Measurements from ENCODE around the gene RTEL1. TPM values are rescaled to one million over a fixed set of nuclear protein-coding genes. Genes with fewer than 3 reads are reported as not detected.

RTEL1 gene
- total RNA-seq, 1 experiment from 2014 or later: 51.1 TPM

- H3K27me3 ChIP-seq (replicated peaks; ENCODE audit: control insufficient read depth, insufficient read depth, low read length): no peaks in the 10 kb centered on the region
- peaks cover 16% of the 10 kb centered on the region for H3K4me1 ChIP-seq
- H3K27ac Mint-ChIP-seq (ENCODE audit: unreplicated experiment): peak overlapping the region; percentile 94
- H3K9me3 Mint-ChIP-seq (ENCODE audit: unreplicated experiment): no peaks in the 10 kb centered on the region
- no peaks in the 10 kb centered on the region; the same call in 1 of the 2 replicates for H3K36me3 ChIP-seq (ENCODE audit: control insufficient read depth, insufficient read depth, low read length)
- peaks cover 93% of the 10 kb centered on the region for H3K36me3 Mint-ChIP-seq (ENCODE audit: insufficient read depth, unreplicated experiment)
- peaks cover 11% of the 10 kb centered on the region for H3K4me1 Mint-ChIP-seq (ENCODE audit: low read depth, unreplicated experiment)
- H3K4me3 ChIP-seq (ENCODE audit: low read depth, low read length): no peak overlapping the region
- BruUV-seq (replicated peaks): no TSS peak
- H3K9me3 ChIP-seq: peaks cover 3% of the 10 kb centered on the region; the same call in 1 of the 2 replicates
- intact Hi-C loops (cut with micrococcal nuclease; ENCODE audit: unreplicated experiment): loop anchor here (5.0 kb wide), 1 partner anchor 157 kb away; the partner anchor contains the start of gene PTK6
- TF ChIP-seq CTCF (IDR thresholded peaks at IDR 0.05; ENCODE audit: insufficient read depth in 1 of 2, low read depth in 1 of 2, low read length in 1 of 2, severe bottlenecking in 1 of 2, unreplicated experiment in 1 of 2): no peak
- POLR2A ChIA-PET: no interaction called here
- CTCF ChIA-PET: interaction anchor here (0.7 to 0.8 kb wide), 2 partner anchors 133 to 156 kb away, joined by 3 to 6 read pairs; no protein-coding TSS in a partner anchor
- peak overlapping the region; percentile 66 for H3K4me3 Mint-ChIP-seq (ENCODE audit: unreplicated experiment)
- peaks cover 2% of the 10 kb centered on the region for H3K27me3 Mint-ChIP-seq (ENCODE audit: insufficient read depth, unreplicated experiment)
- peak; percentile 22 to 44 for DNase-seq
These were observed 35.8 kb downstream of the RTEL1 start for GRCh38 chr20:63693733-63694583.

- Histone ChIP-seq H3K4me3 (ENCODE audit: low read depth, low read length) (no peak overlapping the region), H3K9me3 (peaks cover 3% of the 10 kb centered on the region; the same call in 1 of the 2 replicates), H3K27me3 (replicated peaks; ENCODE audit: control insufficient read depth, insufficient read depth, low read length) (no peaks in the 10 kb centered on the region), H3K4me1 (peaks cover 25% of the 10 kb centered on the region), H3K36me3 (ENCODE audit: control insufficient read depth, insufficient read depth, low read length) (no peaks in the 10 kb centered on the region; the same call in 1 of the 2 replicates)
- Mint-ChIP-seq H3K4me3 (ENCODE audit: unreplicated experiment) (peak overlapping the region; percentile 40), H3K27me3 (ENCODE audit: insufficient read depth, unreplicated experiment) (peaks cover 2% of the 10 kb centered on the region), H3K9me3 (ENCODE audit: unreplicated experiment) (no peaks in the 10 kb centered on the region), H3K4me1 (ENCODE audit: low read depth, unreplicated experiment) (peaks cover 11% of the 10 kb centered on the region), H3K36me3 (ENCODE audit: insufficient read depth, unreplicated experiment) (peaks cover 93% of the 10 kb centered on the region), H3K27ac (ENCODE audit: unreplicated experiment) (peak overlapping the region; percentile 94)
- CTCF ChIA-PET: interaction anchor here (0.7 kb wide), 1 partner anchor 134 kb away, joined by 6 read pairs; no protein-coding TSS in a partner anchor
- peak; percentile 25 to 58 for DNase-seq
- POLR2A ChIA-PET: no interaction called here
- TF ChIP-seq CTCF (IDR thresholded peaks at IDR 0.05; ENCODE audit: insufficient read depth in 1 of 2, low read depth in 1 of 2, low read length in 1 of 2, severe bottlenecking in 1 of 2, unreplicated experiment in 1 of 2): no peak
- BruUV-seq (replicated peaks): no TSS peak
- intact Hi-C loops (cut with micrococcal nuclease; ENCODE audit: unreplicated experiment): loop anchor here (5.0 kb wide), 1 partner anchor 158 kb away; the partner anchor contains the start of gene PTK6
These were observed 36.7 kb downstream of the RTEL1 start for GRCh38 chr20:63694584-63695423.
